AG10803 (cell line): Measurements from ENCODE around the gene IFT81.

Source experiments
- DNase-seq: peaks from one replicate; pipeline ENCODE4 v3.0.0; 2010; ENCODE audit warnings: low read depth
- H3K4me3 ChIP-seq: 2 replicates; pipeline ENCODE4 v1.5.1; 2011; ENCODE audit warnings: mild to moderate bottlenecking, low read length, control low read depth
- TF ChIP-seq, protein P1 (sequence below): conservative IDR thresholded peaks from 2 replicates; pipeline ENCODE4 v1.5.1; 2011; ENCODE audit warnings: mild to moderate bottlenecking, low read length, control low read depth, inconsistent platforms

Gene IFT81

DNA sequence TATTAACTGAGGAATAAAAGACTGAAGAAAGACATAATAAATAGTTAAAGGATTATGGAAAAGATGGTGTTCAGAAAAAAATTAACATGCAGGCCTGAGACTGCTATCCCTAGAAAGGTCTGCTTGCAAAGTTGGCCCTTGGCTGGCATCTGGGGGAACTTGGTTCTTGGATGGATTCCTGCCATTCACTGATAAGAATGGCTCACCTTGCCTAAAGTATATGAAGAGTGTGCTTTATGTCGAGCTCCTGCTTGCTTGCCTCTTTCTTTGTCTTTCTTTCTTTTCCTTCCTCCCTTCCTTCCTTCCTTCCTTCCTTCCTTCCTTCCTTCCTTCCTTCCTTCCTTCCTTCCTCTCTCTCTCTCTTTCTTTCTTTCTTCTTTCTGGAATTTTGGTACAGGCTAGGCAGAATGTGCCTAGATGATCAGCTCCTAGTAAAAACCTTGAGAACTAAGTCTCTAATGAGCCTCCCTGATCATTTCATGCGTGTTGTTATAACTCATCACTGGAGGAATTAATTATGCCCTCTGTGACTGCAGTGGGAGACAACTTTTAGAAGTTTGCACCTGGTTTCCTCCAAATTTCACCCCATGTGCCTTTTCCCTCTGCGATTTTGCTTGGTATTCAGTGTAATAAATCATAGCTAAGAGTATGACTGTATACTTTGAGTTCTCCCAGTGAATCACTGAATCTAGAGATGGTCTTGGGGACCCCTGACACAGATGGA, 44.7 kb downstream of the IFT81 start:
- no peak for DNase-seq
- no peak overlapping the region for H3K4me3 ChIP-seq
- TF ChIP-seq, protein P1, sequence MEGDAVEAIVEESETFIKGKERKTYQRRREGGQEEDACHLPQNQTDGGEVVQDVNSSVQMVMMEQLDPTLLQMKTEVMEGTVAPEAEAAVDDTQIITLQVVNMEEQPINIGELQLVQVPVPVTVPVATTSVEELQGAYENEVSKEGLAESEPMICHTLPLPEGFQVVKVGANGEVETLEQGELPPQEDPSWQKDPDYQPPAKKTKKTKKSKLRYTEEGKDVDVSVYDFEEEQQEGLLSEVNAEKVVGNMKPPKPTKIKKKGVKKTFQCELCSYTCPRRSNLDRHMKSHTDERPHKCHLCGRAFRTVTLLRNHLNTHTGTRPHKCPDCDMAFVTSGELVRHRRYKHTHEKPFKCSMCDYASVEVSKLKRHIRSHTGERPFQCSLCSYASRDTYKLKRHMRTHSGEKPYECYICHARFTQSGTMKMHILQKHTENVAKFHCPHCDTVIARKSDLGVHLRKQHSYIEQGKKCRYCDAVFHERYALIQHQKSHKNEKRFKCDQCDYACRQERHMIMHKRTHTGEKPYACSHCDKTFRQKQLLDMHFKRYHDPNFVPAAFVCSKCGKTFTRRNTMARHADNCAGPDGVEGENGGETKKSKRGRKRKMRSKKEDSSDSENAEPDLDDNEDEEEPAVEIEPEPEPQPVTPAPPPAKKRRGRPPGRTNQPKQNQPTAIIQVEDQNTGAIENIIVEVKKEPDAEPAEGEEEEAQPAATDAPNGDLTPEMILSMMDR, result no peak

DNA sequence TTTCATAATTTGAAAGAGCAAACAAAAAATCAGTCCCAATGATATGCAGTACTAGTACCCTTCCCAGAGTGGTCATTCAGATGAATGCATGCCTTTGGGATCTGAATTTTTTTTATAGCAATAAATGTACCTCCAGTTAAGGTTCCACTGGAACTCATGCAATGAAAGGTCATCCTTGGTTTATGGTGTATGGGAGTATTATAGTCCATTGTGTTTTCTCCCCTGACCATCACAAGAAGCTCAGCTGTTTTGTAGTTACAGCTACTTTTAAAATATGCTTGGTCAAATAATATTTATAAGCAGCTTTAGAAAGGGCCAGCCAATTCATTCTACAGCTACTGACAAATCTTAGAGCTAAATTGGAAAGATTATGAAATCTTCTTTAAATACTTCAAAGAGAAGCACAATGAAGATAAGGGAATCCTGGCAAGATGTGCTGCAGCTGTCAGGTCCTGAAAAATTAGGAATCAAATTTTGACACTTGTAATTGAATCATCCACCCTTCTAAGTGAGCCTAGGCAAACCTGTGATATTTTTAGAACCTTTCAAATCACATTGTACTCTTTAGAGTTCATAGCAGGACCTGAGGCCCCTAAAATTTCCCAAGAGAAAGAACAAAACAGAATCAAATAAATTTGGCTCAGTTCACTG, 46.5 kb downstream of the IFT81 start:
- H3K4me3 ChIP-seq, result no peak overlapping the region
- TF ChIP-seq, protein P1, result no peak
- no peak for DNase-seq

DNA sequence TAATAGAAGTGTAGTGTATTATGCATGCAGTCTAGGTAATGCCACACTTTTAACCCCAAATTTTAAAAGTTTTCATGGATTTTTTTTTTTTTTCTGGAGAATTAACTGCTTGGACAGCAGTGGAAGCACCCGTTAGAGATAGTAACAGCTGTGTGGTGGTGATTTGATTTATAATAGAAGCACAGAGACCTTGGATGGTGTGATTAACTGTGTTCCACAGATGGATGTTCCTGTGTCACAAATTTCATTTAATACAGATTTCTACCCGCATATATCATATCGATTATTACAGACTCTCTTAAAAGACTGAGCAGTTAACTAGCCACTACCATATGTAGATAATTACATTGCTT, 47.0 kb downstream of the IFT81 start:
- DNase-seq, result no peak
- no peak overlapping the region for H3K4me3 ChIP-seq
- TF ChIP-seq, protein P1, result no peak

DNA sequence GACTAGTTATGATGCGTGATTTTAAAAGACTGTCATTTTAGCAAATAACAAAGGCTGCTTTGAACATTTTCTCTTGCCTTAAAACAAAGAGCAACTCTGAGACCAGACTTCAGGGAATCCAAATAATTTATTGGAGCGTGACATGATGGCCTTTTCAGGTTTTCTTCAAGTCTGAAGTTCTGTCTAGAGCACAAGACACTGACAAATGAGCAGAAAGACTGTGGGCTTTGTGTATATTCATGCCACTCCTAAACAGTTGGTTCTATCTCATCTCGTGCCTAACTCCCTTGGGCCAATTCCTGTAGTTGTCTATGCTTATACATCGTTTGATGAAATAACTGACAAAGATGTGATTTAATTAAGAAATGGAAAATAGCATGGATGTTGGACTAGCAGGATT, 47.5 kb downstream of the IFT81 start:
- H3K4me3 ChIP-seq, result no peak overlapping the region
- TF ChIP-seq, protein P1, result no peak
- DNase-seq, result no peak

DNA sequence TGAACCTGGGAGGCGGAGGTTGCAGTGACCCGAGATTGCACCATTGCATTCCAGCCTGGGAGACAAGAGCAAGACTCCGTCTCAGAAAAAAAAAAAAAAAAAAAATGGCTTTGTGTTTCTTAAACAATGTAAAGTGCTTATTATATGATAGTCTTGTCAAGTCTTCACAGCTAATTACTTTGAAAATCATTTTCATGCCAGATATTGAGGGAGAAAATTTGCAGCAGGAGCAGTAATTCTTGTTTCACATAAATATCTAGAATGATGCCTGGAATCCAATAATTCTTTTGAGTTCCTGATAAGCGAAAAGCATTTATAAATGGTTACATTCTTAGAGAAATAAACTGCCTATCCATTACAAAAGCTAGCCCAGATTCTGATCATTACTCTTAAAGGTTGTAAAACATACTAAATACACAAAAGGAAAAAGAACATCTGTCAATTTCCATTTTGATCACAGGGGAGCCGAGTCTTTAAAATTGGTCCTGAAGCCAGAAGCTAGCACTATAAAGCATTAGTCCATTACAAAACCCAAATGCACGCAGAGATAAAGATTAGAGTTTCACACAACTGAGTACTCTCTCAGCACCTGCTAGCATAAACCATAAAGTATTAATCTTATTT, 50.3 kb downstream of the IFT81 start:
- no peak for DNase-seq
- H3K4me3 ChIP-seq, result no peak overlapping the region
- TF ChIP-seq, protein P1, result no peak

DNA sequence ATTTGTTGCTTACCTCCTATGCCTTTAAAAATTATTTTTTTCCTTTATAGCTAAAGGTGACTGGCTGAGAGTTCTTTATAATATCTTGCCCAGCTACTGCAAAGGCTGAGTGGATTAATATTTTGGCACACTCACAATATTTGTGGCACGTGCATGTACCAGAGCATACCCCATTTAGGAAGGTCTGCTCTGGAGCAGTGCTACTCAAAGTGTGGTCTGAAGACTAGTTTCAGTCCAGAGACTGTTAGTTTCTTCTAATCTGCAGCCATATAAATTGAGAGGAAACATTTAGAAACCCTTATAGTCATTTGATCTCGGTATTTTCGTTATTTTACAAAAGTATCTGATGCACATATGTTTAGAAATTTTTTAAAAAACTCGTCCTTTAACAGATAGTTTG, 51.0 kb downstream of the IFT81 start:
- no peak for DNase-seq
- H3K4me3 ChIP-seq, result no peak overlapping the region
- TF ChIP-seq, protein P1, result no peak

DNA sequence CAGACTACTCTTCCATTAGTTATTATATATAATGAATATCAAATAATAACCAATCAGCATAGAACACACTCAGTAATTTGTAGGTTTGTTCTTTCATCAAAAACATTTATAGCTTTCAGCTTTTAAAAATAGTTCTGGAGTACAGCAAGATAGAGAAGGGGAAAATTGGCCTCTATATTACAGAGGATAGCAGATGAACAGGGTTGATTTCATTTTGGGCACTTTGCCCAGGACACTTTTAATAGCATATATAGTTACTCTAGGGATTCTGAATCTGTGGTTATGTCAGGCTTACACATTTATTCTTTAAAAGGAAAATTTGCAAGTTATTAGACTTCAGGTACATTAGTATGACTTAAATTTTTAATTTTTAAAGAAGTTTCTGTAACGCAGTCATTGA, 52.6 kb downstream of the IFT81 start:
- TF ChIP-seq, protein P1, result no peak
- no peak overlapping the region for H3K4me3 ChIP-seq
- DNase-seq, result no peak
